ENCODE results near the gene MAPRE2.

DNA sequence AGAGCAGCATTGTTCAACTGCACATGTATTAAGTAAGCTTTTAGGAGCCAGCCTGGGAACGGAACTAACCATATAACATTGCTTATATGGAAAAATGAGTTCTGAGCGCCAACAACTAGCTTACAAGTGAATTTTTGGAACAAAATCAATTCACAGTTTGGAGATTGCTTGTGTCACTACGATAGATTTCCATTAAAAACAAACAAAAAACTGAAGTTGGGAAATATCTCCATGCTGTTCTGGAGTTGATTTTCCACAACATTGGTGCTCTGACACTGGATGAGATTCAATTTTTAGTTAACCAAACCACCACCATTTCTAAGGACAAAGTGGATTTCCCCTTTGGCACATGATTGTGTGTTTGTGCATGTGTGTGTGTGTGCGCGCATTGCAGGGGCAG lies 142.7 kb downstream of the MAPRE2 start:
- TF ChIP-seq CTCF (IDR thresholded peaks at IDR 0.05) (no peak), EP300 (IDR thresholded peaks at IDR 0.05) (no peak)
